NCI-H524 (cell line): ENCODE results near the gene STK32B.

ENCODE experiments used
- DNase-seq, 2 experiments: peaks; one replicate each; lab custom pipeline; 2025; lab: John Stamatoyannopoulos, UW

Gene STK32B

DNA sequence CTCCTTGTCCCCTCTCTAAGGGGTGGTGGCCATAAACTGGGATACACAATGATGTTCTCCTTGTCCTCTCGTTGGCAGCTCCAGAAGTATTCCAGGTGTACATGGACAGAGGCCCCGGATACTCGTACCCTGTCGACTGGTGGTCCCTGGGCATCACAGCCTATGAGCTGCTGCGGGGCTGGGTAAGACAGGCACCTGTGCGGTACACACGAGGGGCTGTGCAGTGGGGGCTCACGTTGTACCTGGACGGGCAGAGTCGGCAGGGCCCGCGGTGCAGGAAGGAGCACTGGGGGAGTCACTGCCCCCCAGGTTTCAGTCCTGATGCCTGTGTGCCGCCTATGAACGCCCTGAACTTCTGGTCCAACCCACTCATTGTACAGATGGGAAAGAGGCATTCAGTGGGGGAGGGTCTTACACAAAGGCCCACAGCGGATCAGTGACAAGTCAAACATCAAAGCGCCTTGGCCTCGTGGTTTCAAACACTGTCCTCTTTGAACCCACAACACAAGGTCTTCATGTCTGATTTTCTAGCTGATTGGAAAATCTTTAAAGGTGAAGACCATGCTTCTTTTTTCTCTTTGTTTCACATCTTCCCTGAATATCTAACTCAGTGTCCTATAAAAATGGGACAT is 395.4 kb downstream of the STK32B start:
- DNase-seq, result no peak

DNA sequence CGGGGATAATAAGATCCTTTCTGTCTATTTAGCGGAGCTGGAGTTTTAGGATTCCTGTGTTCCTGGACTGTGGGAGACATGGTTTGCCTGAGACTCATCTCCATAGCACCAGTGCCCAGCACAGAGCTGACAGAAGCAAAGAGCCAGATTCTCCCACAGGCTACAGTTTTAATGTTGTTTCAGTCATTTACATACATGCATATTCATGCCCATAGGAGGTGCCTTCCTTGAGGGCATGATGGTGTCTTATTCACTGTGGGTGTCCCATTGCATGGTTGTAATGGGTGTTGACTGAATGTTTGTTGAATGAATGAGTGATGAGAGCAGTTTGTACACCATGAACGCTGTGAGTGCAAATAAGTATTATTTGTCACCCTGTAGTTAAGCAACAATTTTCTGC is 396.5 kb downstream of the STK32B start:
- DNase-seq, result no peak

DNA sequence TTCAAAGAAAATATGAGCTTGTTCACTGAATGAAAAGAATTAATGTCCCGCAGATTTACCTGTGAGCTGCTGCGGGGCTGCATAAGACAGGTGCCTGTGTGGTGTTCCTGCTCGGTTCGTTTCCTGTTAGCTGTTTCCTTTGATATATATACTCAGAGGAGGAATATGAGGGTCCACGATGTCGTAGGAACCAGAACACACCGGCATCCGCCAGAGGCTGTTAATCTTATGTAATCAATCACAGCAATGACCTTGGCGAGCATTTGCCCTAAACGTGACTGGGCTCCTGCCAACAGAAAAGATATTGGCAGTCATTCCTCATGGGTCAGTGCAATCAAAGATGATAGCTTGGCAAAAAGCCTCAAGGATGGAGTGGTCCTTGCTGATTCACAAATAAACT is 396.9 kb downstream of the STK32B start:
- DNase-seq, result no peak

DNA sequence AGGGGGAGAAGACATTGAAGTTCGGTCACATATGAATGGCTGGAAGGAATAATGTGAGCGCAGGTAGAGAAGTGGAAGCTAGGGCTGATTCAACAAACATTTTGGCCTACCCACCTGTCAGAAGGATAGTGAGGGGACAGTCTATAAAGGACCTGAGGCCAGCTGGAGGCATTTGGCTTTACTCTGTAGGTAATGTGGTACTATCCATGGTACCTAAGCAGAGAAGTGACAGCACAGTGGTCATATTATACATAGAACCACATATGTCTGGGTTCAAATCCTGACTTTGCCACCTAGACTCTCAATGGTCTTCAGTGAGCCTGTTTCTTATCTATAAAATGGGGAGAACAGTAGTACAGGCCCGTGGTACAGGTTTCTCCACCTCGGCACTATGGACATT is 400.0 kb downstream of the STK32B start:
- DNase-seq, result no peak

DNA sequence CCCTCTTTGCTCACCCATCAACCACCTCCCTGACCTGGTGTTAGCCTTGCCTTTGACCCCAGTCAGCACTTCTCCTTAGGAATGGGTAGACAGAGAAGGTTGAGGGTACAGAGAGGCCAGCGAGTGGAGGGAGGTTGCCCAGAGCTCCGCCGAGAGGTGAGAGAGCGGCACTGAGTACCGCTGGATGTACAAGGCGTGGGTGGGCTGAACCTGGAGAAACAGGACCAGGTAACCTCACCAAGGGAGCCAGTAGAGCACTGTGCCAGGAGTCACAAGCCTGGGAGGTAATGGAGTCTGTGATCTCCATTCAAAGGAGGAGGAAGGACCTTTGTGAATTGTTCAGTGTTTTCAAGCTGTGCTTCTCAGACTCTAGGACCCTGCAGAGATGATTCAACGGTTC is 400.9 kb downstream of the STK32B start:
- no peak for DNase-seq

DNA sequence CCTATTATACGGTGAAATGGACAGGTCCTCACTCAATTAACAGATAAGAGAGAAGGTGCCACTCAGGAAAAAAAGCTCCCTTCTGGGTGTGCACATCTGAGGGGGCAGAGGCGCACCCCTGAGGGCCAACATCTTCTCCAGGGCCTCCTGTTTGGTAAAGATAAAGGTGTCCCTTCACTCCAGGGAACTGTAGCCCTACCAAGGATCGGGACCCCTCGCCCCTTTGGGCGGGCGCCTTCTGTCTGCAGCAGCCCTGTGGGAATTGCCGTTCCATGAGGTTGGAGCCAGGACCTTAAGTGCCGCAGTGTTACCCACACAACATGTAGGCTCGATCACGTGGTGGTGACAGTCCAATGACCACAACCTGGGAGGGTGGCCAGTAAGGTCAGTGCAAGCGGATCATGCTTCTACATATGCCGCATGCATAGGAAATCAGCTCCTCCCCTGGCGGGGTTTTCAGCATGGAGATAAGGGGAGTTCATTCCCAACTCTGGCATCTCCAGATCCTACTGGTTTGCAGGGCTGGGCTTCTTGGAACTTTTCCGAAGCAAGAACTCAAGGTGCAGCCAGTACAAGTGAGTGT is 403.8 kb downstream of the STK32B start:
- no peak for DNase-seq

DNA sequence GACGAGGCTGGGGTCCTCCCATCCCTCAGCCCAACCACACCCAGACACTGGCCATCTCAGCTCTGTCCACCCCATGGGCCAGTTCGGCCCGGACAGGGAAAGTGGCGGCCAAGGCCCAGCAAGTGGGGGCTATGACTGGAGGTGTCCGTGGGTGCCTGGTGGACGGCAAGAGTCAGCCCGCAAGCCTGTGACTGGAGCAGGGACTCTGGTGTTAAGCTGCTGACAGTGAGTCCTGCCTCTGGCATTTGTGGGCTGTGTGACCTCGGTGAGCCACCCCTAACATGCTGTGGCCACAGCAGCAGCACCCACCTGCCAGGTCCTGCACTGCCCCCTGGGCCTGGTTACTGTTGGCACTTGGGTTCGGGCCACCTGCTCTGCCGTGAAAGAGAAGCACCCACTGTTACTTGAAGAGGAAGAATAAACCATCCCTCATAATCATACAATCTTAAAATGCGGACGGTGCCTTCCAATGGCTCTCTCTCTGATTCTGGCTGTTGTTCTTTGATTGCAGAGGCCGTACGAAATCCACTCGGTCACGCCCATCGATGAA is 405.1 kb downstream of the STK32B start:
- no peak for DNase-seq

DNA sequence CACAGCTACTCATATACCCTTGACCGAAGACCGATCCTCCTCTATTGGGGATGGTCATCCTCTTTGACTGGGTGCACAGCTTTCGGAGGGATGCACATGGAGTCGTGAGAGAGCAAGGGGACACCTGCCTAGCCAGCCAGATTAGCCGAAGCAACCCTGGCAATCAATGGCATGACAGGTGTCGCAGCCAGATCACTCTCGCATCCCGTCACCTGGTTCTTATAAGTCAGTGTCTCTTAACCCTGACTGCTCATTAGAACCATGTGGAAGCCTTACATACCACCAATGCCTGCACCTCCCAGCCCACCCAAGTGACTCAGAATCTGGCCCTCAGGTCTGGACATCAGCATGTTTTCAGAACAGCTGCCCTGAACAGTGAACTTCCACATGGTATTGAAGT is 407.4 kb downstream of the STK32B start:
- DNase-seq, result no peak

DNA sequence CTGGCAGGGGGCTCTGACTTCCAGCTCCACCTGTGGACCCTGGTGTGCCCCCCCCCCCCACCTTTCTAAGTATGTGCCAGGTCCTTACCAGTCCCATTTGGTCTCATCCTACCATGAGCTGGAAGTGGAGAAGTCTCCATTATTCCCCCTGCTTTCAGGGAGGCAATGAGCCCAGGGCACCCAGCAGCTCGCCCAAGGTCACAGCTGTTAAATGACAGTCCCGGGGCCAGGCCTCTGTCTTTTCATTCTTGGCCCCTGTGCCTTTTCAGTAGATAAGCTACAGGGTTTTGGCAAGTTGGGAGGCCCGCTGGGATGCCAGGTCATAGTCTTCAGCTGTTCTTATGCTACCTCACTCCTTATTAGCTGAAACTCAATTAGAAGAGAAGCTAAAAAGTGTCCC is 408.0 kb downstream of the STK32B start:
- no peak for DNase-seq

DNA sequence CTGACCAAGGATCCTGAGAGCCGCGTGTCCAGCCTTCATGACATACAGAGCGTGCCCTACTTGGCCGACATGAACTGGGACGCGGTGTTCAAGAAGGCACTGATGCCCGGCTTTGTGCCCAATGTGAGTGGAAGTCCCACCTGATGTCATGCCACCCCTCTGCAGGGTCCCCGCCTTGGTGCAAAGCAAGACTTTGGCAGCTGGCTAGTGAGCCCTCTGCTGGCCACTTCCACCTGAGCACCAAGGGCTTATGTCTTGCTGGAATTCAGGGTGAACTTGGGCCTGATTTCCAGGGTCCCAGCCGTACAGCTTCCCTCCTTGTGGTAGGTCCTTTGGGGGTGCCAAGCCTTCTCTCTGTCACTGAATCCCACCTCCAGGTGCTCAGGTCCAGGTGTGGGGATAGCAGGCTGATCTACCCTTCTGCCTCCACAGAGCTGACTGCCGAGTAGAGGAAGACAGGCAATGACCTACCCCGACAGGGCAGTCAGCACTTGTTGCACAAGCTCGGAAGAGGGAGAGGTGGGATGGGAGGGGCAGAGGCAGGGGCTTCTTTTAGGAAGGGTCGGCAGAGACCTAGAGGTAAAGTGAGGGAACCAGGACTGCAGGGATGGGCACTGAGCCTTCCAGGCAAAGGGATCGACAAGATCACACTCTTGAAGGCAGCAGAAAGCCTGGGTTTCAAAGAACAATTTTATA is 409.0 kb downstream of the STK32B start:
- DNase-seq, result peak in 1 of 2 experiments; percentile 13

DNA sequence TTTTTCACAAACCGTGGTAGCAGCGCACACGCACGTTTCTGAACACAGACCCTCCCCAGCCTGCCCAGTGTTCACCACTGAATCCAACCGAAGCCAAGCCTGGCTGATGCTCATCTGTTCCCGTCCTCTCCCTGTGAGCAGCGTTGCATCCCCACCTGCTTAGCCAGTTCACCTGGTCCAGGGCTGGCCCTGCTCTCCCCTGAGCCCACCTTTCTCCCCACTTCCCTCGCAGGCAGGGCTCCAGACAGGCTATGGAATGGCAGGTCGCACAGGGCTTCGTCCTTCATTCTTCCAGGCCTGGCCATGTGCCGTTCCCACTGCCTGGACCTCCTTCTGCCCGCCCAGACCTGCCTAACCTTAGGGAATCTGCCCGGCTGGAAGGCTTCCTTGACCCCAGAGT is 410.2 kb downstream of the STK32B start:
- no peak for DNase-seq

DNA sequence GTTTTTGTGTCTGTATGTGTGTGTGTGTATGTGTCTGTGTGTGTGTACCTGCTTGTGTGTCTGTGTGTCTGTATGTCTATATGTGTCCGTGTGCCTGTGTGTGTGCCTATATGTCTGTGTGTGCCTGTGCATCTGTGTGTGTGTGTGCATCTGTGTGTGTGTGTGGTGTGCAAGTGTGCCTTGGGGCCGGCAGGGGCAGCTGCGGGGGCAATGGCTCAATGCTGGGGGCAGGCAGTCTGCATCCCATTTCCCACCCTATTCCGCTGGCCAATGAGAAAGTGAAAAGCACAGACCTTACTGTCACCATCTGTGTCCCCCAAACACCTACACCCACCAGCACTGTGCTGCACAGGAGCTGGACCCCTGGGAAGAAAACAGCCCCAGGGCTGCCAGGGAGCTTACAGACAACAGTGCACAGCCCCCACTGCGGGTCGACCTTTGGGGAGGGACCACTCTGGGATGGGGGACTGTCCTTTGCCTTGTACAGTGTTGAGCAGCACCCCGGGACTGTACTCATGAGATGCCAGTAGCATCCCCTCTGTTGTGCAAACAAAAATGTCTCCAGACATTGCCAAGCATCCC is 411.1 kb downstream of the STK32B start:
- DNase-seq, result no peak

DNA sequence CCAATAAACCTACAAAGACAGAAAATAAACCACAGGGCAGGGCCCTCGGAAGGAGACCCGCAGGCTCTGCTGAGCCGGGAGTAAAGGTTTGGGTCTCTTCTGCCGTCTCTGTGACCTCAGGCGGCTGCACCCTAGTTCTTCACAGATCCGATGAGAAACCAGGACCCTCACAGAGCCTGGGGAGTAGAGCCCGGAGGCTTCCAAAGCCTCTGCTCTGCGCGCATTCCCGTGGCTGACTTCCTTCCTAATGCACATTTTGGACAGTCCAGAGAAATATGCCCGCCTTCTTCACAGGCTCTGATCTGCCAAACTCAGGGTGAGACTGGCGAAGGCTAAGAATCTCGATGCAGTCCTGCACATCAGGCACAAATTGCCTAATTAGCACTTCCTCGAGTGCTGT is 411.6 kb downstream of the STK32B start:
- DNase-seq, result no peak

DNA sequence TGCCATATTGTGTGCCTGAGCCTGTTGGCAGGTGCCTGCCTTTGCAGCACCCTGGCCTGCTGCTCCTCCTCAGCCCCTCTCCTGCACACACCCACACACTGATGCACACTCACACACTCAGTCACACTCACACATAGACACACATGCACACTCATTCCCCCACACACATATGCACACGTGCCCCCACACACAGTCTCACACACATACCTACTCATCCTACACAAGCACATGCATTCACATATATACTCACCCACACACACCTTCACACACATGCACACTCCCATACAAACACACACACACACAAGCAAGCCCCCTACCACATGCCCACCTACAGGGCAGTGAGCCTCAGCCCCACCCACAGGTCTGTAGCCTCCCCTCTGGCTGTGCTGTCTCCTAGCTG is 412.1 kb downstream of the STK32B start:
- no peak for DNase-seq

DNA sequence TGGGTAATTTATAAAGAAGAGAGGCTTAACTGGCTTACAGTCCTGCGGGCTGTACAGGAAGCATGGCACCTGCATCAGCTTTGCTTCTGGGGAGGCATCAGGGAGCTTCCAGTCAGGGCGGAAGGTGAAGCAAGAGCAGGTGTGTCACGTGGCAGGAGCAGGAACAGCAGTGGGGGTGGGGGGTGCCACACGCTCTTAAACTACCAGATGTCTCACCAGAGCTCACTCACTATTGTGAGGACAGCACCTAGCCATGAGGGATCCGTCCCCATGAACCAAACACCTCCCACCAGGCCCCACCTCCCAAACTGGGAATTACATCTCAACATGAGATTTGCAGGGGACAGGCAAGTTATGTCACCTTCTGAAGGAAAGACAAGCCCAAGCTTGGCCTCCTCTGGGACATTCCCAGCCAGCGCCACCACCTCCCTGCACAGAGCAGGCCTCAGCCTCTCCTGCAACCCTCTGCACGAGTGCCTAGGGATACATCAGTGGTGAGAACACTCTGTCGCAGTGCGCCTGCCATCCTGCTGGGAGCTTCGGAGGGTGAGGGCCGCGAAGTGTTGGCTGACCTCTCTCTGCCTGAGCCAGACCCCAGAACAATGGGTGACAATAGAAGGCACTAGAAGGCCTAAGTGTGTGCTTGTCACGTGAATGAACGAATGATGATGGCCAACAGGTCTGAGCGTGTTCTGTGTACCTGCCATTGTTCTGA is 412.8 kb downstream of the STK32B start:
- no peak for DNase-seq

DNA sequence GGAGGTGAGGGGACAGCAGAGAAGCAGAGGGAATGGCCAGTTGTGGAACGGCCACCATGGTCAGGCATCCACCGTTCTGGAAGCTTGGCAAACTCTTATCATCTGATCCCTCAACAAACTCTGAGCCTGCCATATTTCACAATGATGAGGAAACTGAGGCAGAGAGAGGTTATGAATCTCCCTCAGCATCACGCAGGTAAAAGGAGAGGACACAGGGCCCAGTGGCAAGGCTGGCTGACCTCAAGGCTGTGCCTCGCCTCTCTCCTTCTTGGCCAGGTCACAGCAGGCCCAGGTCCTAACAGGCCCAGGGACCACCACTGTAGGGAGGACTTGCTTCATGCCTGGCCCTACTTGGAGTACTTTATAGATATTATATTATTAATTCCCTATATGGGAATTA is 414.2 kb downstream of the STK32B start:
- DNase-seq, result no peak

DNA sequence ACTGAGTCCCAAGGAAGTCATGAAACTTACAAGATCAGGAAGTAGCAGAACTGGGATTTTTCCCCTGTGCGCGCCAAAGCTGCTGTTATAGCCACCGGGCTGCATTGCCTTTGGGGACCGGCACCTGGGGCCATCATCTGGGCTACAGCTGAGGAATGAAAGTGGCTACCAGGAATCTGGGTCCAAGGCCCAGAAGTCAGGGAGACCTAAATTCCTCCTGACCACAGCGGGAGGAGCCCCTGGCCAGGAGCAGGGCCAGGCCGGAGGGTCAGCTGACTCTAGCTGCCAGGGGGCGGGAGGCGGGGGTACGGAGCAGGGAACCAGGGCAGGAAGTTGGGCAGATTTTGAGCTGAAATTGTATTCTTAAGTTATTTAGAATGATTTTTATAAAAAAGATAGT is 414.7 kb downstream of the STK32B start:
- DNase-seq, result no peak

DNA sequence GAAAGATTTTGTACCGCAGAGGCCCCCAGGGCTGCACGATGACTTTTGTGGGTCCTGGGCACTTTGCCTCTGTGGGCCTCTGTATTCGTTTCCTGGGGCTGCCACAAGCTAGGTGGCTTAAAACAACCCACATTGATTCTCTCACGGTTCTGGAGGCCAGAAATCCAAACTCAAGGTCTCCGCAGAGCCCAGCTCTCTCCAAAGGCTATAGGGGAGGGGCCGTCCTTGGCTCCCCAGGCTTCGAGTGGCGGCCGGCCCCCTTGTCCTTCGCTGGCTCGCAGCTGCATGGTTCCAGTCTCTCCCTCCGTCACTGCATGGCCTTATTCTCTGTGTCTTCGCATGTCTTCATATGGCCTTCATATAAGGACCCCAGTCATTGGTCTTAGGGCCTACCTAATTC is 415.8 kb downstream of the STK32B start:
- DNase-seq, result no peak

DNA sequence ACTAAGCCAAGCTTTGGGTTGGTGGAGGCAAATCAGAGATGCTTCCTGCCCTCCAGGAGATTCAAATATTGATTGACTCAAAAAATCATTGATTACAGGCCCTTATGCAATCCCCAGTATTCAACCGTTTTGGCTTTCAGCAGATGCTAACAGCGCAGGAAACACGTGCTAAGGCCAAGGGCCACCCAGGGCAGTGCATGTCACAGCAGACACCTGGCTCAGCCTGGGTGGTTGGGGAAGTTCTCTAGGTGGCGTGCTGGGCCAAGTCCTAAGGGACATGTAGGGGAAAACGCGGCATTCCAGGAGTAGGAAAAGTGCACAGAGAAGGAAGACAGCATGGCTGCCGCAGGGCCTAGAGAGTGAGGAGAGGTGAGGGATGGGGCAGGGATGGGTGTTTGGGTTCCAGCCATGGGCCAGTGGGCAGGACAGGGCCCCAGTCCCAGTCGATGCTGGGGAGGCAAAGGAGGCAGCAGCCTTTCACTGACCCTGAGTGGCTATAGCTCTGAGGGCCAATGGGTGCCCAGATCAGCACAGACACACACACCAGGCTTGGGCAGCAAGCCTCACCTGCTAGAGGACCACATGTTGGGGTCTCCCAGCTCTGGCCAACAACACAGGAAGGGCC is 418.0 kb downstream of the STK32B start:
- DNase-seq, result no peak

DNA sequence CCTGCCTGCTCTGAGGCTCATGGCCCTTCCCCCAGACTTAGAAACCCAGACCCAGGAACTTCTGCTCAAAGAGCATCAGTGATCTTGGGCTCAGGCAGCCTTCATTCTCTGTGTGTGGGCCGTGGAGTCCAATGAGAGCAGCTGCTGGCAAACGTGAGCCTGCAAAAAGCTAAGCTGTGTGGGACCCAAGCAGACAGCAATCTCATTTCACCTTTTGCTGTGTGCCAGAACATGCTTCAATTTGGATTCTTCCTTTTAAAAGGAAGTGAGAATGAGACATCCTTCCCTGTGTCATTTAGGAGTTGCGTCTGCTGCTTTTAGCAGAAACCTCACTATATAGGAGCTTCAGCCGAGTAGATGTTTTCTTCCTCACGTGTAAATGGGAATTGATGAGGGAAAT is 418.6 kb downstream of the STK32B start:
- DNase-seq, result no peak

DNA sequence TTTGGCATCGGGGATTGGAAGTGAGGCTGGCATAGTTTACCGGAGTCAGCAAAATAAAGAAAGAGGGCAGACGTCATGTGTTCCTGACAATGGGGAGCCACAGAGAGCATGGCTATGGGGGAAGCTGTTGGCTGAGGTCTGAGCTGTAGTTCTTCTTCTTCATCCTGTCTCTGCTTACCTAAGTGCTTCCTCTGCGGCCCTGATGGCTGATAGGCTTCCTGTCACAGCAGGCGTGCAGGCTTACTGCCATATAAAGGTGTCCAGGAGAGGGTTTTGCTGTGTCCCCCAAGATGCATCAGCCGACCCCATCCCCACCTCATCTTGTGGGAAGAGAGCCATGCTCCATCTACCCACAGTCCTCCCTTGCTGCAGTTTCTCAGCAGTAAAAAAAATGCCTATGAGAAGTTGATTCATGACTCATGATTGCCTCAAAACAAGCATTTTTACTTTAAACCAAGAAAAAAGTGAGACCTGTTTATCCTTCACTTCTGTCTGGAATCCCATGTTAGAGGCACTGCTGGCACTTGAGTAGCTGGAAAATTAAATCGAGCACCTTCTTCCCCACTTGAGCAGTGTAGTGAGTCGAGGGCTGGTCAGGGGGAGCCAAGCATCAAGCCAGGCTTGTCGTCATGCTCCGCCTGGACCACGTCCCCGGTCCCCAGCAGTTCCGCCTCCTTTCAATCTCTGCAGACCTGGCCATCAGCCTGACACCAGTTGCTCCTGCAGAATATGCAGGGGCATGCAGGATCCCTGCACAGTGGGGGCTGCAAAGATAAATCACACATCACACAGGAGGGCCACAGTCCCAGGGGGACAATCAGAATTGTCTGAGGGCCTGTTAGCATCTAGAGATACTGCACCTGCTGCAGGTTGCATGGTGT is 419.3 kb downstream of the STK32B start:
- no peak for DNase-seq
